Measurements from ENCODE around the gene LRRN2.

The LRRN2 gene

DNA sequence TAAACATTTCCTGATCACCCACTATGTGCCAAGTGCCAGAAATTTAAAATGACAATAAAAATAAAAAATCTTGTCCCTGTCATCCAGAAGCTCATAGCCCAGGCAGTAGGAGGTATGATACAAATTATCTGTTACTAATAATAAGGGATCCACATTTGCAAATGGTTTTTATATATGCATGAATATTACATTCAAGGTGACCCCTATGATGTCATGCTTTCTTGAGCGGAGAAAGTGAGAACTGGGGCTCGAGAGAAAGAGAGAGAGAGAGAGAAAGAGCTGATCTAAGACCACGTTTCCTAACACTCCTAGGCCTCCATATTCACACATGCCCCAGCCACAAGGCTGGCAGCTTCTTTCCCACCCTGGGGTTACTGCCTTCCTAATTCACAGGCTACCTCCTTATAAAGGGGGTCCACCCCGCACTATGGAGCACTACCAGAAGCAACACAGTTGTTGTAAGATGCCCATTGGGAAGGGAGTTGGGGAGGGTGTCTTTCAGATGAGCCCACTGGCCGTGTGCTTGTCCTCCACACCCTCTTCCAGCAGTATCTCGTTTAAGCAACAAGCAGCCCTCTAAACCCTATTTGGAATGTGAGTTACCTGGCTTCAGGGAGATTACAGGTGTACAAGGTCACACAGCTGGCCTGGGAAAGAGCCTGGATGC is 28.8 kb upstream of the LRRN2 start:
- no peak for DNase-seq
- intact Hi-C loops (cut with DNase I): no loop called here

DNA sequence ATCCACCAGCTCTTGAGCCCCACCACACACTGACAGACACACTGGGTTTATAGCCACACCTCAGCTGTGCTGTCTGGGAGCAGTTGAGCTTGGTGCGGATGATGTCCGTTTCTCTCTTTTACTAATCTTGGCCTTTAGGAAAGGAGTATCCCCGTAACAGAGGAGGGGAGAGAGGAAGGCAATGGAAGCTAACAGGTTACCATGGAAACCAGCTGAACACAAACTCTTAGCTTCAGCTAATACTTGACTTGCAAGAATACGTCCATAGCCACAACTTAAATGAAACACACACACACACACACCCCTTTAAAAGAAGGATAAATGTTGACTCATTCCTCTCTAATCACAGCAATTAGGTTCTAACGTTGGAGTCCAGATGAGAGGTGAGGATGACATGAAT is 28.0 kb upstream of the LRRN2 start:
- intact Hi-C loops (cut with DNase I): no loop called here
- DNase-seq: peak in 1 of 42 donors; percentile 12

GRCh38 chr1:204712708-204713430 is 27.3 kb upstream of the LRRN2 start:
- DNase-seq: no peak

GRCh38 chr1:204711947-204712701 is 26.6 kb upstream of the LRRN2 start:
- DNase-seq: peak; percentile 28 to 94 (median 76)
- intact Hi-C loops (cut with DNase I): no loop called here

More at GRCh38 chr1:204712708-204713430, 27.3 kb upstream of the LRRN2 start:
- intact Hi-C loops (cut with DNase I): no loop called here

- no peak for DNase-seq
- intact Hi-C loops (cut with DNase I): no loop called here
Observed at GRCh38 chr1:204711103-204711946, 25.8 kb upstream of the LRRN2 start.

DNA sequence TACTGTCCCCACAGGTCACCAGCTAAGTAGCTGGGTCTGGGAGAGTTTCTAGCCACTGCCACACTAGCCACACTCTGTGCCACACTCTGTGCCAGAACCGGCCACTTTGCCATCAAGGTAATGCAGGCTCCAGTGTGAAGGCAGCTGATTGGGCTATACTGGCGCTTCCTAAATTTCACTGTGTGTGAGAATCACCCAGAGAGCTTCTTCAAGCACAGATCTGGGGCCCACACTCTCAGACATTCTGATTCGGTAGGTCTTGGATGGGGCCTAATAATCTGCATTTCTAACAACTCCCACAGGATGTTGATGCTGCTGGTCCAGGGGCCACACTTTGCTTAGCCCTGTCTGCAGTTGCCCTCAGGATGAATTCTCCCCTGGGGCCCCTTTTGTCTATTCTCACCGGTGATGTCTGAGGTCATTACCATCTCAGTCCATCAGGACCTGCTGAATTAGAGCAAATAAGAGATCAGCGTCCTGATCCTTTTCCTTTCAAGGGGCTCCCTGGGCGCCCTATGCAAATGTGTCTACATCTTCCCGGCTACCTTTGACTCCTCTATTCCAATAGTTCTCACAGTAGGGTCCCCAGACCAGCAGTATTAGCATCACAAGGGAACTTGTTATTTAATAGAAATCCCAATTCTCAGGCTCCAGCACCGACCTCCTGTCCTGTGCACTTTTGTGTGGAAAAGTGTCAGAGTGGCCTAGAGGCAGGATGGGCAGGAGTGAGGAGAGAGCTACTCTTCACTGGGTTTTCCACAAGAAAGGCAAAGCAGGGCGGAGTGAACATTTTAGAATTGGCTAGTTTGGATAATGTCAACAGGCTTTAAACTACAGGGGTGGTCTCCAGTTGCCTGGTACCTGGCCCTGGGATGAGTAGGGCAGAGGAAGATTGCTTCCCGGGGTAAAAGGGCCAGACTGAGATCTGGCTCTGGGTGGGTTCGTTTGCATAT is 24.7 kb upstream of the LRRN2 start:
- DNase-seq: no peak
- intact Hi-C loops (cut with DNase I): no loop called here

DNA sequence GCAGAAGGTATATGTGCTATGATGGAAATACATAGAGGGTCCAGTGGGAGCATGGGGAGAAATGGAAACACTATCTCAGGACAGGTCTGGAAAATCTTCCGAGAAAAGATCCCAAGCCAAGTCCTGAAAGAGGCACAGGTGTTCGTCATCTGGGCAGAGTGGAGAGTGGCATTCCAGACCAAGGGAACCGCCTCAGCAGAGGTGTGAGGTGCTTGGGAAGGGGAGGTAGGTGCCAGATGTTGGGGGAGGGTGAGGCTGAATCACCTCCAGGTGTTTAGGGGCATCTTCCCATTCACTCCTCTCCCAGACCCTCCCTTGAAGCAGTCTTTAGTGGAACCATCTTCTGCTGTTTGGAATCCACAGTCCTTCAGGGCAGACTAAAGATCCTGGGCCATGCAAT is 23.5 kb upstream of the LRRN2 start:
- intact Hi-C loops (cut with DNase I): no loop called here

DNA sequence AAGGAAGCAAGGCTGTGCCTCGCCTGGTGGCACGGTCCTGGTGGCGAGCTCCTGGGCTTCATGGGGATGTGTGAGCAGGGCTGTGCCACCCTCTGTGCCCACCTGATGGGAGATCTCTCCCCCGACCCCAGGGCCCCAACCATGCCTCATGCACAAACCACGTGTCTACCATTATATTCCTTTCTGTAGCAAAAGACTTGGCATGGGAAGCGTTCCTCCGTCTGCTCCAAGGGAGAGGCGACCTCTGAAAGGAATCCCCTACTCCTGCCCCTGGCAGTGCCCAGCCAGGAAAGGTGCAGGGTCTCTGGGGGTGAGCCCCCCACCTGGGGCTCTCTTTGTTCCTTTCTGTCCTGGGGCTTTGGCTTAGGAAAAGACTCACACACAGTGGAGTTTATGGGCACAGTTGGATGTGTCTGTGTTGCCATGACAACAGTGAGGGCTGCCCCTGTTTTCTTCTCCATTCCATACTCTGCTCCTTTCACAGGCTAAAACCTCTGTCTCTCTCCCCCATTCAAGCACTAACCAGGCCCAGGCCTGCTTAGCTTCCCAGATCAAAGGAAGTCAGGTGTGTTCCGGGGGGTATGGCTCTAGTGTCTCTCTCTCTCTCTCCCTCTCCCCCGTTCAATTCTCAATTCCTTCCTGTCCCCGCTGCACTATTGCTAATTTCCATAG is 21.4 kb upstream of the LRRN2 start:
- intact Hi-C loops (cut with DNase I): no loop called here
- peak in 5 of 42 donors; percentile 11 to 48 (median 24) for DNase-seq

More for the DNA sequence above, 23.5 kb upstream of the LRRN2 start:
- no peak for DNase-seq

GRCh38 chr1:204705888-204706837 is 20.6 kb upstream of the LRRN2 start:
- peak in 17 of 42 donors; percentile 15 to 67 (median 38) for DNase-seq
- intact Hi-C loops (cut with DNase I): no loop called here

GRCh38 chr1:204705493-204705811 is 19.9 kb upstream of the LRRN2 start:
- no peak for DNase-seq
- intact Hi-C loops (cut with DNase I): no loop called here

GRCh38 chr1:204704794-204705492 is 19.4 kb upstream of the LRRN2 start:
- intact Hi-C loops (cut with DNase I): no loop called here

DNA sequence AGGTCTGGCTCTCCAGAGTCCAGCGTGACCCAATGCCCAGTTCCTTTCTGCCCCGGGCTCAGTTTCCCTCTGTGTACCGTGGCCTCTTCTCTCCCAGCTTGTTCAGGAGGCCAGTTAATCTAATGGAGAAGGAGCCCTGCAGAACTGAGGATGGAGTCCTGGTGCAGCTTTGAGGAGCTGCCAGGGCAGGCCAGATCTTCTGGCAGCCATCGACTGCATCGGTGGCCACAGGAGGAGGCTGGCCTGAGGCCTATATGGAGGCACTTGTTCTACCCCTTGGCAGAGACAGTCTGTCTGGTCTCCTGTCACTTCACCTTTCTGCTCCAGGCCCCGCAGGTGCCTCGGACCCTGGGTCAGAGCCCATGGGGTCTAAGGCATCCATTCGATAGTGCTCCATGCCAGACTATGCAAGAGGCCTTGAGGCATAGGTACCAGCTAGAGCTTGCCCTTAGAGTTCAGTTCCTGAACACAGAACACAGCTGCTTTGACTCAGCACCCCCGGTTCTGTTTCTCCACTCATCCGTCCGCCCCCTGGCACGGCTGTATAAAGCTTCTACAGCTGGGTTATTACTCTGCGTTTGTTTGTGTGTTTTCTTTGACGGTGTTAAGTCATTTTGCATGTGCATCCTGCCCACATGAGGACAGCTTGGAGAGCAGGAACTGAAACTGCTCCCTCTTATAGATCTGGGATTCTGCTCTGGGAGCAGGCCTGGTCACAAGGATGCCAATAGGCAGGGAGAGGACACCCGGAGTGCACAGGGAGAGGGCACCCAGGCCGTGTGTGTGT is 18.5 kb upstream of the LRRN2 start:
- no peak for DNase-seq
- intact Hi-C loops (cut with DNase I): no loop called here

More at GRCh38 chr1:204704794-204705492, 19.4 kb upstream of the LRRN2 start:
- DNase-seq: no peak

GRCh38 chr1:204703268-204703664 is 17.7 kb upstream of the LRRN2 start:
- intact Hi-C loops (cut with DNase I): no loop called here
- DNase-seq: no peak

DNA sequence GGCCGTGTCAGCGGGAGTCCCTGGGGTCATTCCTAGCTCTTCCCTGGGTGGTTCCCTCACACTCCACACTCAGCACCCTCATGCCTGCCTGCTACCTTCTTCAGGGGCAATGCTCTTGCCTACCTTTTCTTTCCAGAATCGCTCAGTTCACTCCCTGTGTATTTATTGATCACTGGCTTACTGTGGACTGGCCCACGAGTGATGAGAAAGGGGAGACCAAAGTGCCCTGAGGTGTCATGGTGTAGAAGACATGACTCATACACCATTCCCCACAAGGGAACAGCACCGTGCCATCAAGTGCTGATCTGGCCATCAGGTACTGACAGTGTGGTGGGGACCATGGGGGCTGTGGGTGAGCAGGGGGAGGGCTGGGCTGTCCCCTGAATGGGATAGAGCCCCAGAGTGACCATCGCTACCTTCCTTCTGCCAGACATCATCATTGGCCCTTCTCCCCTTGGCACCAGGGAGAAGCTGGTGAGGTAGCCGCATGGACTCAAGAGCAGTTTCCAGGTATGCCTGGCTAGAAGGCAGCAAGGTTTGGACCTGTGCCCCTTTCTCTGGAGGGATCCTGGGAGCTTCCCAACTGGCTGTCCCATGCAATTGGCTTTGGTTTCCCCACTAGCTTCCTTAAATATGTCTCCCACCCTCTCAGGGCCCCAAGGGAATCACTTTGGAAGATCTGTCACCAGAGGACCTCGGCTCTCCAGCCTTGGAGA is 17.2 kb upstream of the LRRN2 start:
- DNase-seq: no peak

More for the DNA sequence above, 17.2 kb upstream of the LRRN2 start:
- intact Hi-C loops (cut with DNase I): no loop called here

Data from head of caudate nucleus (tissue), 42 donors.